Cardiac muscle cell (in vitro differentiated cells and primary cell): ENCODE data around the gene RAPH1. TPM values are rescaled to one million over a fixed set of nuclear protein-coding genes. Genes with fewer than 3 reads are reported as not detected.
"Not testable (repeated sequence)": the region's sequence is repeated elsewhere in the genome, so short reads cannot be mapped to it uniquely, and the experiment has no call there.

Experiments
- DNase-seq, 2 donors: peaks; one replicate each; pipeline versions ENCODE4 v3.0.0 to v3.0.0-alpha.2; 2010 to 2017; ENCODE audit warnings: low read depth in 1 of 2, low spot score in 1 of 2
- H3K27ac ChIP-seq: fragments of 200-600 bp; sonication (generic); 2 replicates; pipeline ENCODE4 v1.5.1; 2016
- H3K27me3 ChIP-seq: fragments of 200-600 bp; sonication (generic); 2 replicates; pipeline ENCODE4 v1.6.0; 2016; ENCODE audit warnings: control low read depth
- H3K36me3 ChIP-seq: fragments of 200-600 bp; sonication (generic); 2 replicates; pipeline ENCODE4 v1.5.1; 2016; ENCODE audit warnings: control low read depth
- H3K4me1 ChIP-seq: fragments of 200-600 bp; sonication (generic); 2 replicates; pipeline ENCODE4 v1.8.1; 2017; ENCODE audit warnings: low read depth, mild to moderate bottlenecking, mixed run types
- H3K4me3 ChIP-seq: fragments of 200-600 bp; sonication (generic); 2 replicates; pipeline ENCODE4 v1.5.1; 2016; ENCODE audit warnings: mild to moderate bottlenecking
- H3K9me3 ChIP-seq: fragments of 200-600 bp; sonication (generic); 2 replicates; pipeline ENCODE4 v1.5.1; 2017; ENCODE audit warnings: low read depth, mild to moderate bottlenecking, control low read depth
- polyA plus RNA-seq: library from polyadenylated mRNA; unstranded; fragments of >200 nt; fragmentation: Nextera tagmentation; extraction: Ambion mirVana; gene quantifications from 2 replicates; pipeline ENCODE4 v1.2.1, GENCODE V29; 2016
- total RNA-seq: library from RNA; depleted of rRNA; stranded (reverse); fragments of >200 nt; gene quantifications from 2 replicates; pipeline ENCODE4 v1.2.3, GENCODE V29; 2016
- TF ChIP-seq, protein P1 (sequence below): IDR thresholded peaks from 2 replicates; pipeline ENCODE4 v1.5.1; 2012; ENCODE audit warnings: low read depth, mild to moderate bottlenecking, low read length

RAPH1 gene
- total and polyA plus RNA-seq, 2 experiments from 2014 or later: 3.4 to 36.5 TPM

DNA sequence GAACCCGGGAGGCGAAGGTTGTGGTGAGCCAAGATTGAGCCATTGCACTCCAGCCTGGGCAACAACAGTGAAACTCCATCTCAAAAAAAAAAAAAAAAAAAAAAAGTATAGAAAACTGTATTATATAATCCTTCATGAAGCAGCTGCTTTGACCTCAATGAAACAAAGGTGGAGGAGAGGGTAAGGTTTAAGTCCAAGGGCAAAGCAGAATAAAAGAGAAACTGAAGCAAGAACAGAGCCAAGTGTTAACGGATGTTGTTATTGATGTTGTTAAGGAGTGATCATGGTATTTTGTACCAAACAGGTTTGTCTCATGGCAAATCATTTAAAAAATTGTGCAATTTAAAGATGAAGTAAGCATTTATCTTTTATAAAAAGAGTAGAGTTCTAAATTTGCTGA is 7.4 kb downstream of the RAPH1 start:
- Histone ChIP-seq H3K4me1 (peaks cover under 1% of the 10 kb centered on the region), H3K9me3 (no peaks in the 10 kb centered on the region), H3K27me3 (no peaks in the 10 kb centered on the region), H3K4me3 (no peak overlapping the region), H3K36me3 (no peaks in the 10 kb centered on the region), H3K27ac (no peak overlapping the region)
- DNase-seq: no peak
- TF ChIP-seq, protein P1, sequence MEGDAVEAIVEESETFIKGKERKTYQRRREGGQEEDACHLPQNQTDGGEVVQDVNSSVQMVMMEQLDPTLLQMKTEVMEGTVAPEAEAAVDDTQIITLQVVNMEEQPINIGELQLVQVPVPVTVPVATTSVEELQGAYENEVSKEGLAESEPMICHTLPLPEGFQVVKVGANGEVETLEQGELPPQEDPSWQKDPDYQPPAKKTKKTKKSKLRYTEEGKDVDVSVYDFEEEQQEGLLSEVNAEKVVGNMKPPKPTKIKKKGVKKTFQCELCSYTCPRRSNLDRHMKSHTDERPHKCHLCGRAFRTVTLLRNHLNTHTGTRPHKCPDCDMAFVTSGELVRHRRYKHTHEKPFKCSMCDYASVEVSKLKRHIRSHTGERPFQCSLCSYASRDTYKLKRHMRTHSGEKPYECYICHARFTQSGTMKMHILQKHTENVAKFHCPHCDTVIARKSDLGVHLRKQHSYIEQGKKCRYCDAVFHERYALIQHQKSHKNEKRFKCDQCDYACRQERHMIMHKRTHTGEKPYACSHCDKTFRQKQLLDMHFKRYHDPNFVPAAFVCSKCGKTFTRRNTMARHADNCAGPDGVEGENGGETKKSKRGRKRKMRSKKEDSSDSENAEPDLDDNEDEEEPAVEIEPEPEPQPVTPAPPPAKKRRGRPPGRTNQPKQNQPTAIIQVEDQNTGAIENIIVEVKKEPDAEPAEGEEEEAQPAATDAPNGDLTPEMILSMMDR: no peak

DNA sequence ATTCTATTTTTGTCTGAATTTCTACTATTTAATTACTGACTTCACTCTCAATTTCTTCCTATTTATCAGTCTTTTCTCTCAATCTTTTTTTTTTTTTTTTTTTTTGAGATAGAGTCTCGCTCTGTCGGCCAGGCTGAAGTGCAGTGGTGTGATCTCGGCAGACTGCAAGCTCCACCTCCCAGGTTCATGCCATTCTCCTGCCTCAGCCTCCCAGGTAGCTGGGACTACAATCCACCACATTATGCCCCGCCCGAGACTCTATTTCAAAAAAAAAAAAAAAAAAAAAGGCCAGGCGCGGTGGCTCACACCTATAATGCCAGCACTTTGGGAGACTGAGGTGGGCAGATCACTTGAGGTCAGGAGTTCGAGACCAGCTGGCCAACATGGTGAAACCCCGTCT is 21.8 kb downstream of the RAPH1 start:
- not testable (repeated sequence) for H3K27me3 ChIP-seq, H3K36me3 ChIP-seq, H3K9me3 ChIP-seq, DNase-seq, H3K4me3 ChIP-seq, H3K4me1 ChIP-seq, H3K27ac ChIP-seq

DNA sequence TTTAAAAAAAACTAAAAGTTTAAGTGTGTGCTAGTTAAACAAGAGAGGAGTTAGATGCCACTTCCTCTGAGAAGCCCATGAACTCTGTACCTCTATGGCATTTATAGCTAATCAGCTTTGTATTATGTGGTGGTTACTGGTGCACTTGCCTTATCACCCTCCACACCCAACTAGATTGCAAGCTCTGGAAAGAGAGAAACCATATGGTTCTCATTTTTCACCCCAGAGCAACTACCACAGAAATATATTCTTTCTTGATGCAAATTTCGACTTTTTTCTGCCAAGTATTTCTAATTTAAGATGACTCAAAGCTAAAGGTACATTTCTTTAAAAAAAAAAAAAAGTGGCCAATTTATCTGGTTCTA is 24.2 kb downstream of the RAPH1 start:
- Histone ChIP-seq H3K27me3 (no peaks in the 10 kb centered on the region), H3K4me1 (no peaks in the 10 kb centered on the region), H3K4me3 (no peak overlapping the region), H3K36me3 (no peaks in the 10 kb centered on the region), H3K27ac (no peak overlapping the region), H3K9me3 (no peaks in the 10 kb centered on the region)
- DNase-seq: no peak
- TF ChIP-seq, protein P1: no peak

DNA sequence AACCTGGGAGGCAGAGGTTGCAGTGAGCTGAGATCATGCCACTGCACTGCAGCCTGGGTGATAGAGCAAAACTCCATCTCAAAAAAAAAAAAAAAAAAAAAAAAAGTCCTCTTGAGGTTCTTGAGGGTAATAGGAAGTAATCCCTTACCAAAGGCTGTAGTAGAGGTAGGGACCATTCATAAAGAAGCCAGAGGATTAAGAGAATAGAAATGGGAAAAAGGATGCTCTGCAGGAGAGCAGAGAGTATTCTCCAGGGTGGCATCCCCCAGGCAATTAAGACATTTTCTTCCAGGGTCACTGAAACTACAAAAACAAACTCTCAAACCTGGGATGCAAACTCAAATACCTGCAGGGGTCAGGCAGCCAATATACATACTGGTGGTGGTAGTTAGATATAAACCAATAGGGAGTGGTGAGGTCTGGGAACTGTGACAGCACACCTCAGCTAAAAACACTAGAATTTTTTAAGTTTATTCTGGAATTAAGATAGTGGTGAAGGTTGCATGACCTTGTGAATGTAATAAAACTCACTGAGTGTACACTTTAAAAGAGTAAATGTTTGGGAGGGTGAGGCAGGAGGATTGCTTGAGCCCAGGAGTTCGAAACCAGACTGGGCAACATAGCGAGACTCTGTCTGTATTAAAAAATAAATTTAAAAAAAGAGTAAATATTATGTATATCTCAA is 24.7 kb downstream of the RAPH1 start:
- no peaks in the 10 kb centered on the region for H3K36me3 ChIP-seq
- H3K27me3 ChIP-seq: no peaks in the 10 kb centered on the region
- H3K27ac ChIP-seq: no peak overlapping the region
- no peaks in the 10 kb centered on the region for H3K9me3 ChIP-seq
- no peak for DNase-seq
- H3K4me3 ChIP-seq: no peak overlapping the region
- no peaks in the 10 kb centered on the region for H3K4me1 ChIP-seq
- TF ChIP-seq, protein P1: no peak

DNA sequence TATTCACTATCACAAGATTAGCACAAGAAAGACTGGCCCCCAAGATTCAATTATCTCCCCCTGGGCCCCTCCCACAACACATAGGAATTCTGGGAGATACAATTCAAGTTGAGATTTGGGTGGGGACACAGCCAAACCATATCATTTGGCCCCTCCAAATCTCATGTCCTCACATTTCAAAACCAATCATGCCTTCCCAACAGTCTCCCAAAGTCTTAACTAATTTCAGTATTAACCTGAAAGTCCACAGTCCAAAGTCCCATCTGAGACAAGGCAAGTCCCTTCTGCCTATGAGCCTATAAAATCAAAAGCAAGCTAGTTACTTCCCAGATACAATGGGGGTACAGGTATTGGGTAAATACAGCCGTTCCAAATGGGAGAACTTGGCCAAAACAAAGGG is 31.6 kb downstream of the RAPH1 start:
- H3K36me3 ChIP-seq, H3K9me3 ChIP-seq, H3K4me3 ChIP-seq, DNase-seq, H3K27ac ChIP-seq, H3K27me3 ChIP-seq, H3K4me1 ChIP-seq: not testable (repeated sequence)

DNA sequence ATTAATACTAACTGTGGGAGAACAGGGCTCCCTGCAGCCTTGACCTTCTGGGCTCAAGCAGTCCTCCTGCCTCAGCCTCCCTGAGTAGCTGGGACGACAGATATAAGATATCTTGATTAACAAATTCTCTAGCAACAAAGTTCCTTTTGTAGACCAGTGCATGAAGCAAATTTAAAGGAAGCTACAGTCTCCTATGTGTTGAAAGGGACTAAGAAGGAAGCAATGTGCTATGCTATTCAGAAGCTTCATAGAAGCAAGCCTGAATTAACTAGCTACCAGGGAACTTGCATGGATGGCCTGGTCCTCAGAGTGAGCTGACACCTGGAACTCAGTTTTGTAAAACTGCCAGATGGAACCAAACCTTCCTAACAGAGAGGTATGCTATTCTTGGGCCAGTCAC is 33.2 kb downstream of the RAPH1 start:
- Histone ChIP-seq H3K36me3 (no peaks in the 10 kb centered on the region), H3K4me3 (no peak overlapping the region), H3K27ac (no peak overlapping the region), H3K9me3 (no peaks in the 10 kb centered on the region), H3K4me1 (no peaks in the 10 kb centered on the region), H3K27me3 (no peaks in the 10 kb centered on the region)
- TF ChIP-seq, protein P1: no peak
- no peak for DNase-seq

DNA sequence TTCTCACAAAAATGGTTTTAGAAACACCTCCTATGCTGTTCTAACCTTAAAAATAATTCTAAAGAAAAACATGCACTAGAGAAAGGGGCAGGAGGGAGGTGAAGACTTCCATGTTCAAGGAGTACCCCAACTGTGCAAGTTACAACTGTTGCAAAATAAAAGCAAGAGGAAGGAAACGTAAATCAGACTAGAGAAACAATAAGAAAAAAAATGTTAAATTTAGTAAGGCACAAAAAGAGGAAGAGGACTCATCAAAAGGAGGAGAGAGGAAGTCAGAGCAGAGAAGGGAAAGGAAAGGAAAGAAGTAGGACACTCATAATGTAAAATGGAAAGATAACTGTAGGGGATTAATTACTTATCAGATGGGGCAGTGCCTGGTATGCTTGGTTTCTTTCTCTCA is 34.1 kb downstream of the RAPH1 start:
- TF ChIP-seq, protein P1: no peak
- no peaks in the 10 kb centered on the region for H3K4me1 ChIP-seq
- no peaks in the 10 kb centered on the region for H3K36me3 ChIP-seq
- no peaks in the 10 kb centered on the region for H3K27me3 ChIP-seq
- no peak for DNase-seq
- no peak overlapping the region for H3K27ac ChIP-seq
- no peak overlapping the region for H3K4me3 ChIP-seq
- no peaks in the 10 kb centered on the region for H3K9me3 ChIP-seq
